ENCODE measurements around the gene JAM2. TPM values are rescaled to one million over a fixed set of nuclear protein-coding genes. Genes with fewer than 3 reads are reported as not detected.

The JAM2 gene
- total RNA-seq, 4 donors from 2014 or later = 24.9 to 59.5 (median 38.2) TPM

GRCh38 chr21:25658427-25659035 is 19.5 kb downstream of the JAM2 start:
- TF ChIP-seq CTCF (IDR thresholded peaks at IDR 0.05) (no peak), POLR2AphosphoS5 (IDR thresholded peaks at IDR 0.05) (no peak), EP300 (IDR thresholded peaks at IDR 0.05) (no peak), POLR2A (IDR thresholded peaks at IDR 0.05) (no peak)
- H3K4me3 ChIP-seq = no peak overlapping the region
- H3K4me1 ChIP-seq = peaks cover 0 to 11% (median 0%) of the 10 kb centered on the region in 3 donors
- WGBS, 2 donors (ENCODE audit: low coverage in 1 of 2) = 0 to 30% methylated on average over 1 of the region's 1 CpG
- H3K27ac ChIP-seq = peak overlapping the region in 1 of 4 donors; percentile 25
- no peak for ATAC-seq
- H3K27me3 ChIP-seq = no peaks in the 10 kb centered on the region
- H3K9me3 ChIP-seq = peaks cover 0 to 3% (median 0%) of the 10 kb centered on the region in 3 donors
- H3K36me3 ChIP-seq = no peaks in the 10 kb centered on the region

- no peak overlapping the region for H3K4me3 ChIP-seq
- no peaks in the 10 kb centered on the region for H3K27me3 ChIP-seq
- TF ChIP-seq POLR2A (IDR thresholded peaks at IDR 0.05) = no peak
- no peak for TF ChIP-seq CTCF (IDR thresholded peaks at IDR 0.05)
- no peak for TF ChIP-seq POLR2AphosphoS5 (IDR thresholded peaks at IDR 0.05)
- TF ChIP-seq EP300 (IDR thresholded peaks at IDR 0.05) = no peak
- no peak for ATAC-seq
- no peaks in the 10 kb centered on the region for H3K9me3 ChIP-seq
- no peaks in the 10 kb centered on the region for H3K36me3 ChIP-seq
- 0 to 86% methylated on average over 1 of the region's 1 CpG for whole genome bisulfite sequencing, 2 donors (ENCODE audit: low coverage in 1 of 2)
- no peak overlapping the region for H3K27ac ChIP-seq
- peaks cover 0 to 17% (median 0%) of the 10 kb centered on the region in 3 donors for H3K4me1 ChIP-seq
These were observed 21.2 kb downstream of the JAM2 start for GRCh38 chr21:25660233-25660632.

- Histone ChIP-seq H3K4me3 (no peak overlapping the region), H3K9me3 (no peaks in the 10 kb centered on the region), H3K27me3 (no peaks in the 10 kb centered on the region), H3K27ac (peak overlapping the region in 3 of 4 donors; percentile 6 to 45 (median 30)), H3K36me3 (no peaks in the 10 kb centered on the region), H3K4me1 (peaks cover 0 to 18% (median 0%) of the 10 kb centered on the region in 3 donors)
- TF ChIP-seq EP300 (IDR thresholded peaks at IDR 0.05) = no peak
- no peak for TF ChIP-seq CTCF (IDR thresholded peaks at IDR 0.05)
- no peak for TF ChIP-seq POLR2AphosphoS5 (IDR thresholded peaks at IDR 0.05)
- TF ChIP-seq POLR2A (IDR thresholded peaks at IDR 0.05) = no peak
- 50 to 77% methylated on average over 3 to 4 of the region's 4 CpGs for WGBS, 2 donors (ENCODE audit: low coverage in 1 of 2)
- ATAC-seq = peak; percentile 28
These were observed 25.5 kb downstream of the JAM2 start for GRCh38 chr21:25664491-25664931.

GRCh38 chr21:25670726-25671125 is 31.7 kb downstream of the JAM2 start:
- TF ChIP-seq CTCF (IDR thresholded peaks at IDR 0.05) (no peak), POLR2AphosphoS5 (IDR thresholded peaks at IDR 0.05) (peak; percentile 19)
- Histone ChIP-seq H3K27ac (peak overlapping the region in 2 of 4 donors; percentile 20 to 21), H3K27me3 (no peaks in the 10 kb centered on the region)

GRCh38 chr21:25676451-25676850 is 37.4 kb downstream of the JAM2 start:
- Histone ChIP-seq H3K27me3 (no peaks in the 10 kb centered on the region), H3K9me3 (no peaks in the 10 kb centered on the region), H3K36me3 (no peaks in the 10 kb centered on the region), H3K4me3 (no peak overlapping the region), H3K4me1 (peaks cover 0 to 25% (median 0%) of the 10 kb centered on the region in 3 donors), H3K27ac (peak overlapping the region in 2 of 4 donors; percentile 35 to 61)
- TF ChIP-seq POLR2AphosphoS5 (IDR thresholded peaks at IDR 0.05) (no peak), POLR2A (IDR thresholded peaks at IDR 0.05) (no peak), CTCF (IDR thresholded peaks at IDR 0.05) (no peak), EP300 (IDR thresholded peaks at IDR 0.05) (no peak)
- no peak for ATAC-seq

More at GRCh38 chr21:25670726-25671125, 31.7 kb downstream of the JAM2 start:
- Histone ChIP-seq H3K36me3 (no peaks in the 10 kb centered on the region), H3K9me3 (no peaks in the 10 kb centered on the region), H3K4me3 (no peak overlapping the region), H3K4me1 (peaks cover 0 to 33% (median 0%) of the 10 kb centered on the region in 3 donors)
- peak; percentile 73 for ATAC-seq

Measured in gastroesophageal sphincter (tissue), 4 donors.